Pancreas (tissue), 10 donors: Measurements from ENCODE around the gene SOX5. TPM values are rescaled to one million over a fixed set of nuclear protein-coding genes. Genes with fewer than 3 reads are reported as not detected.

Experiments
- ATAC-seq, 4 donors: fragments of 200-7000 bp; cut with Tn5 transposase; one replicate each; pipeline versions ENCODE4 v1.8.0 to v1.9.1; 2020; ENCODE audit warnings: mild to moderate bottlenecking in 4 of 4, moderate library complexity in 4 of 4
- DNase-seq, 6 donors: peaks; one replicate each; pipeline ENCODE4 v3.0.0-alpha.2; 2020
- FAIRE-seq: peaks from 2 replicates; lab custom pipeline; 2012; peaks lifted over from hg19 to GRCh38; lab: Jason Lieb, UNC
- H3K27ac ChIP-seq, 4 donors: fragments of 200-600 bp; sonication (generic); 1 replicate in 3 of 4; 2 replicates in 1 of 4; pipeline versions ENCODE4 v1.5.0 to v1.8.0; 2020
- H3K27me3 ChIP-seq, 4 donors: fragments of 200-600 bp; one replicate each; pipeline ENCODE4 v1.8.0; 2021
- H3K36me3 ChIP-seq, 3 donors: fragments of 200-600 bp; sonication (generic) in 1 of 3; one replicate each; pipeline versions ENCODE4 v1.5.0 to v1.8.0; 2020 to 2021
- H3K4me1 ChIP-seq, 3 donors: fragments of 200-600 bp; one replicate each; pipeline ENCODE4 v1.8.0; 2021
- H3K4me3 ChIP-seq, 4 donors: fragments of 200-600 bp; sonication (generic) in 2 of 4; one replicate each; pipeline versions ENCODE4 v1.5.0 to v1.8.0; 2020 to 2021
- H3K9me3 ChIP-seq, 4 donors: fragments of 200-600 bp; one replicate each; pipeline ENCODE4 v1.8.0; 2021
- WGBS, 2 donors: extraction: QIAGEN DNeasy Blood & Tissue Kit; methylation state at CpG; one replicate each; pipeline ENCODE4 v1.1.7; 2013; 5-methylcytosine and 5-hydroxymethylcytosine counted together
- intact Hi-C, 3 donors: fragments of 100-400 bp; cut with DNase I; formaldehyde crosslinking; loops; one replicate each; pipeline versions ENCODE4 v1.11.1 to v1.14.2; 2022
- polyA plus RNA-seq, 2 donors: library from polyadenylated mRNA; stranded (reverse); fragments of 200-250 nt; gene quantifications; one replicate each; pipeline ENCODE4 v1.2.3, GENCODE V29; 2013
- total RNA-seq, 6 donors: library from RNA; stranded (reverse); fragmentation: NEBNext Ultra II Directional in 4 of 6; extraction: Animal tissue kit (Norgen Biotek cat#: 25700) in 4 of 6; gene quantifications; one replicate each; pipeline versions ENCODE4 v1.2.1 to v1.2.4, GENCODE V29; 2021 to 2023
- TF ChIP-seq, protein P1 (sequence below), 4 donors: fragments of 200-600 bp; sonication (generic) in 3 of 4; IDR thresholded peaks; one replicate each; pipeline versions ENCODE4 v1.5.0 to v1.8.0; 2021; ENCODE audit warnings: antibody characterized with exemption in 4 of 4
- donor health status: healthy with polysubstance abuse.
- donor health status: DM: no; HTN: no; CAD: no; lungs with moderate emphysema.
- donor health status: DM: no; HTN: no; CAD: no.
- donor health status: control.
- donor health status: control.
- donor health status: Bipolar disorder and iron deficiency.
- donor health status: DM: yes; HTN: yes; CAD: no.
- donor health status: DM: no; HTN: no; CAD: no.
- donor health status: DM: no; HTN: no; CAD: no.
- donor health status: DM: yes; HTN: yes; CAD: no.

The SOX5 gene
- total and polyA plus RNA-seq, 8 donors: 0.47 to 2.5 (median 1.6) TPM

DNA sequence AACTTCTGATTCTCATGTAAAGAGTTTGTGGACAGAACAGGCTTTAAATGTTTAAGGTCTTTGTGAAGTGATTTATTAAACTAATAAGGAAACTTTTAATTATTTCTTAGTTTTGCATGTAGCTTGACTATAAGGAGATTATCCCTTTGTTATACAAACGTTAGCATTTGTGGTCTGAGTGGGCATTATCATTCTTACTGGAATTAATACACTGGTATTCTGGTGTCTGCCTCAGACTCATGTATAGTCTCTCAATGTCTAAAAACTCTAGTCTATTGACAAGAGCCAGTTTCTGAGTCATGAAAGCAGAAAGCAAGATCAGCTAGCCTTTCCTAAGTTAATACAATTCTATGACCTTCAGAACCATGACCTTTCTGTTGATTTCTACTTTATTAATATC is 51.3 kb downstream of the SOX5 start:
- Histone ChIP-seq H3K4me3 (no peak overlapping the region), H3K27ac (no peak overlapping the region), H3K4me1 (no peaks in the 10 kb centered on the region), H3K36me3 (no peaks in the 10 kb centered on the region), H3K27me3 (no peaks in the 10 kb centered on the region), H3K9me3 (no peaks in the 10 kb centered on the region)
- TF ChIP-seq, protein P1, sequence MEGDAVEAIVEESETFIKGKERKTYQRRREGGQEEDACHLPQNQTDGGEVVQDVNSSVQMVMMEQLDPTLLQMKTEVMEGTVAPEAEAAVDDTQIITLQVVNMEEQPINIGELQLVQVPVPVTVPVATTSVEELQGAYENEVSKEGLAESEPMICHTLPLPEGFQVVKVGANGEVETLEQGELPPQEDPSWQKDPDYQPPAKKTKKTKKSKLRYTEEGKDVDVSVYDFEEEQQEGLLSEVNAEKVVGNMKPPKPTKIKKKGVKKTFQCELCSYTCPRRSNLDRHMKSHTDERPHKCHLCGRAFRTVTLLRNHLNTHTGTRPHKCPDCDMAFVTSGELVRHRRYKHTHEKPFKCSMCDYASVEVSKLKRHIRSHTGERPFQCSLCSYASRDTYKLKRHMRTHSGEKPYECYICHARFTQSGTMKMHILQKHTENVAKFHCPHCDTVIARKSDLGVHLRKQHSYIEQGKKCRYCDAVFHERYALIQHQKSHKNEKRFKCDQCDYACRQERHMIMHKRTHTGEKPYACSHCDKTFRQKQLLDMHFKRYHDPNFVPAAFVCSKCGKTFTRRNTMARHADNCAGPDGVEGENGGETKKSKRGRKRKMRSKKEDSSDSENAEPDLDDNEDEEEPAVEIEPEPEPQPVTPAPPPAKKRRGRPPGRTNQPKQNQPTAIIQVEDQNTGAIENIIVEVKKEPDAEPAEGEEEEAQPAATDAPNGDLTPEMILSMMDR (IDR thresholded peaks at IDR 0.05): no peak
- no peak for DNase-seq
- FAIRE-seq: no peak
- ATAC-seq: no peak
- intact Hi-C loops: no loop called here
- WGBS, 2 donors: 38 to 47% methylated on average over 1 of the region's 1 CpG

DNA sequence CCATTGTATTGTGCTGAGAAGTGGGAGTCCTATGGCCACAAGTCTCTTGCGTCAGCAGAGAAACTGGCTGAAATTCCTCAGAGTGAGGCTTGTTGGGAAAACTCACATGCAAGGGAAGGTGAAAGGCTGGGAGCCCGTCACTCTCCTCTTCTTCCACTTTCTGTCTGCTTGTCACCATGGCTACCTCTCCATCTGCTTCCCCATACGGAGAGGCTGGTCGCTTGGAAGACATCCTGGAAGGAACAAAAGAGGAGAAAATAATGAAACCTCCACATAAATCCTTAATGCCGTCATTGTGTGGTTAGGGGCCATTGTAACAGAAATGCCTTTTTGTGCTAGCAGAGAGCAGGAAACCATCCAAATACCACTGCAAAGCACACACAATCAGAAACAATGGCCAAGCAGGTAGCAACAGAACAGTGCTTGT is 53.7 kb downstream of the SOX5 start:
- FAIRE-seq: no peak
- WGBS, 2 donors: 62 to 72% methylated on average over 5 of the region's 5 CpGs
- Histone ChIP-seq H3K4me3 (no peak overlapping the region), H3K36me3 (no peaks in the 10 kb centered on the region), H3K27me3 (no peaks in the 10 kb centered on the region), H3K9me3 (no peaks in the 10 kb centered on the region), H3K4me1 (no peaks in the 10 kb centered on the region), H3K27ac (no peak overlapping the region)
- intact Hi-C loops: no loop called here
- no peak for DNase-seq
- TF ChIP-seq, protein P1 (IDR thresholded peaks at IDR 0.05): no peak
- no peak for ATAC-seq

DNA sequence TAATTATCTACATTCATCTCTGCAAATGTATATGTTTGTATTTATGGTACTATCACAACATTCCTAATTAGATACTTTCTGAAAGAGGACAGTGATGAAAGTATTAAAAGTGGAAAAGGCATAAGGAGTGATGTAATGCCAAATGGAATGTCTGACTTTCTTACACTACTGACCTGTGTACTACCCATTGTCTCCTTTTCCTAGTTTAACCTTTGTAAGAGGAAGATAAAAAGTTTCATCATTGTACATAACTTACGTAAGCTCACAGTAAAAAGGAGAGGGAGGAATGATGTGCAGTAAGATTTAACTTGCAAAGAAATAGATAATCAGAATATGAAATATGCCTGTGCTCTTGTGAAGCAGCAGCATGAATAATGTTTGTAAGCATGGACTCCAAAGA is 55.9 kb downstream of the SOX5 start:
- Histone ChIP-seq H3K4me1 (no peaks in the 10 kb centered on the region), H3K27ac (no peak overlapping the region), H3K9me3 (no peaks in the 10 kb centered on the region), H3K36me3 (no peaks in the 10 kb centered on the region), H3K27me3 (no peaks in the 10 kb centered on the region), H3K4me3 (no peak overlapping the region)
- TF ChIP-seq, protein P1 (IDR thresholded peaks at IDR 0.05): no peak
- 77 to 88% methylated on average over 1 of the region's 1 CpG for WGBS, 2 donors
- intact Hi-C loops: no loop called here
- ATAC-seq (no peak), FAIRE-seq (no peak), DNase-seq (no peak)

DNA sequence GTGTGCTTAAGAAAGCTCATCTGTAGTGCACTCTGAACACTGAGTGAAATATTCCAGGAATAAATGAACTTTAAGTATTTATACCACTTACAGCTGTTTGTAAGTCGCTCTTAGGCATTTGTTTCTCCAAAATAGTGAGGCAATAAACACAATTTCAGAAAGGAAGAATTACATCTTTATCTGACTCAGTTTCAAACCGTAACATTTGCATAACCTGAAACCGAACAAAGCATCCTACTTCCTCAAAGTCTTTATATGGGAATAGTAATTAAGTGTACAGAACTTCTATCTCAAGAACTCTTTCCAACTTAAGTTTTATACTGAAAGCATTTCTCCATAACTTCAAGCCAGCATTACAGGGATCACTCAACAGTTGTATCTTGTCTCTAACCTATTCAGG is 58.4 kb downstream of the SOX5 start:
- intact Hi-C loops: no loop called here
- Histone ChIP-seq H3K9me3 (no peaks in the 10 kb centered on the region), H3K4me3 (no peak overlapping the region), H3K27ac (no peak overlapping the region), H3K4me1 (no peaks in the 10 kb centered on the region), H3K27me3 (no peaks in the 10 kb centered on the region), H3K36me3 (no peaks in the 10 kb centered on the region)
- no peak for FAIRE-seq
- DNase-seq: no peak
- ATAC-seq: no peak
- 86 to 89% methylated on average over 3 of the region's 3 CpGs for WGBS, 2 donors
- TF ChIP-seq, protein P1 (IDR thresholded peaks at IDR 0.05): no peak

DNA sequence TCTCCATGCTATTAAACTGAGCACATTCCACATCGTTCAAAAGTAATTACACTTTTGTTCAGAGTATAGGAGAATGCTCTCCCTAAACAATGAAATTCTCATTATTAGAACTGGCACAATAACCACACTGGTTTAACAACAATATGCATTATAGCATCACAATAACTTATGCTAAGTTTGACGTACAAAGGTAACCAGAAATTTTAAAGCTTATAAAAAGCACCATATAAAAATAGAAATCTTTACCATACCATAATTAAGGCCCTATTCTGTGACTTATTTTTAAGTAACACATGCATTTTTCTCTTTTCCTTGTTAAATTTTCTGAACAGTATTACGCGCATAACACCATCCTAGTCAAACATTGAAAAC is 60.4 kb downstream of the SOX5 start:
- TF ChIP-seq, protein P1 (IDR thresholded peaks at IDR 0.05): no peak
- DNase-seq: no peak
- H3K27me3 ChIP-seq: no peaks in the 10 kb centered on the region
- intact Hi-C loops: no loop called here
- H3K27ac ChIP-seq: no peak overlapping the region
- no peaks in the 10 kb centered on the region for H3K36me3 ChIP-seq
- H3K4me3 ChIP-seq: no peak overlapping the region
- H3K4me1 ChIP-seq: no peaks in the 10 kb centered on the region
- WGBS, 2 donors: 76 to 78% methylated on average over 4 of the region's 4 CpGs
- no peaks in the 10 kb centered on the region for H3K9me3 ChIP-seq
- FAIRE-seq: no peak
- no peak for ATAC-seq
